Activated T-helper 2 cell treated with anti-CD3 and anti-CD28 coated beads, Interferon-gamma antibody, Interleukin-2, Interleukin-4, amounts not matched to agents 10 μg/mL and 5 μg/mL and 100 μg/mL, durations not matched to agents 14 hours and 24 hours and 36 hours (primary cell): Measurements from ENCODE around the gene THEMIS2. TPM values are rescaled to one million over a fixed set of nuclear protein-coding genes. Genes with fewer than 3 reads are reported as not detected.
"Not testable (repeated sequence)": the region's sequence is repeated elsewhere in the genome, so short reads cannot be mapped to it uniquely, and the experiment has no call there.

Experiments
- DNase-seq: peaks from one replicate; pipeline ENCODE4 v3.0.0; 2021; ENCODE audit warnings: low spot score
- H3K27ac Mint-ChIP-seq: one replicate; pipeline ENCODE4 v1.8.0; 2021; ENCODE audit warnings: mixed read lengths
- H3K27me3 Mint-ChIP-seq: one replicate; pipeline ENCODE4 v1.8.0; 2021; ENCODE audit warnings: low read depth, mixed read lengths
- H3K36me3 Mint-ChIP-seq: one replicate; pipeline ENCODE4 v1.8.0; 2021; ENCODE audit warnings: low read depth, mixed read lengths
- H3K4me1 Mint-ChIP-seq: one replicate; pipeline ENCODE4 v1.8.0; 2021; ENCODE audit warnings: low read depth, mixed read lengths
- H3K4me3 Mint-ChIP-seq: one replicate; pipeline ENCODE4 v1.8.0; 2021; ENCODE audit warnings: low read depth, mild to moderate bottlenecking, moderate library complexity, mixed read lengths
- H3K9me3 Mint-ChIP-seq: one replicate; pipeline ENCODE4 v1.8.0; 2021; ENCODE audit warnings: mixed read lengths
- intact Hi-C: fragments of 100-400 bp; cut with micrococcal nuclease; formaldehyde crosslinking; loops from one replicate; pipeline ENCODE4 v1.15.1; 2023
- total RNA-seq: library from RNA; stranded (reverse); gene quantifications from 2 replicates; pipeline ENCODE4 v1.2.3, GENCODE V29; 2022

Gene THEMIS2
- total RNA-seq, 1 donor from 2014 or later: 29.1 TPM

DNA sequence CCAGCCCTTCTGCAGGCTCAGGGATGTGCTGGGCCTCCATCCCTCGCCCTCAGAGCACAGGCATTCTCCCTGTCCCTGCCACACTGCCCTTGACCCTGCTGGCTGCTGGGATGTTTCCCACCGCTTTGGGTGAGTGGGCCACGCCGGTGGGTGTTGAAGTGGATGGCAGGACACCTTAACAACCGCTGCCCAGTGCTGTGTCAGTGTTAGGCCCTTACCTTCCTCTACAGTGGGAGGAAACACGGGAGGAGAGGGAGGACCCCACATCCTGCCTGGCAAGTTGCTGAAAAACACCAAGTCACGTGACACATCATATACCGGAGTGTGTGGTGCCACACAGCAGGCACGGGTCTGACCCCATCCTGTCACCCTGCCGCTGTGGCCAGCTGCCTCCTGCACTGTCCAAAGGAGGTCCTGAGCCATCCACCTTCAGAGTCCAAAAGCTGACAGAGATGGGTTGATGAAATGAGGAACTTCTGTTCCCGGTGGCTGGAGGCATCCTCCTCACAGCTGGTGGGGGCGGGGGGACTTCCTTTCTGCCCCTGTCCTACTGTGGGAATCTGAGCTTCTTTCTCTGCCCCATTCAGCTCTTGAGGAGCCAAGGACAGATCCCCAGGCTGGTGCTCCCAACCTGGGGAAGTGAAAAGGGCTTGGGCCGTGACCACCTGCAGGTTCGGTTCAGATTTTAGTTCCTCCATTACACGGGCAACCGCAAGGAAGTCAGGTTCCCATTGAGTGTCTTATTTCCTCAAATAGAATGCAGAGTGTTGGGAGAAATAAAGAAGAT, 3.2 kb upstream of the THEMIS2 start:
- Mint-ChIP-seq H3K27ac (peak overlapping the region; percentile 84), H3K36me3 (no peaks in the 10 kb centered on the region), H3K4me3 (peak overlapping the region; percentile 47), H3K4me1 (peaks cover 30% of the 10 kb centered on the region), H3K27me3 (no peaks in the 10 kb centered on the region), H3K9me3 (no peaks in the 10 kb centered on the region)
- intact Hi-C loops: loop anchor here (10.0 kb wide), 1 partner anchor 216 kb away; the partner anchor contains the start of gene EYA3
- DNase-seq: peak; percentile 60

DNA sequence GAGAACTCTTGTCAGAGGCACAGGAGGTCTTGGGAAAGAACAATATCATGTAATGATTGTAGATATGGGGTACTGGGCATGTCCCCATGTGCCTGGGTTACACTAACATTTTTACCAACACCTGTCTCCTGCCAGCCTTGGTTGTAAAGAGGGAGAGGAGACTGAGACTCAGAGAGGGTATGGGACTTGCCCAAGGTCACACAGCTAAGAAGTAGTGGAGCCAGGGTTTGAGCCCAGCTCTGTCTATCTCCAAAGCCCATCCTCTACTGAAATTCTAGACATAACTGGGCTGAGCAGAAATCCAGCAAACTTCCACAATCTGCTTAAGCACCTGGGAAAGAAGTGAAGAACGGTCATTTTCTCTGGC, 2.6 kb upstream of the THEMIS2 start:
- peaks cover 25% of the 10 kb centered on the region for H3K4me1 Mint-ChIP-seq
- peak overlapping the region; percentile 47 for H3K4me3 Mint-ChIP-seq
- DNase-seq: no peak
- intact Hi-C loops: loop anchor here (10.0 kb wide), 1 partner anchor 215 kb away; the partner anchor contains the start of gene EYA3
- no peaks in the 10 kb centered on the region for H3K27me3 Mint-ChIP-seq
- H3K27ac Mint-ChIP-seq: peak overlapping the region; percentile 84
- H3K36me3 Mint-ChIP-seq: peaks cover under 1% of the 10 kb centered on the region
- no peaks in the 10 kb centered on the region for H3K9me3 Mint-ChIP-seq

DNA sequence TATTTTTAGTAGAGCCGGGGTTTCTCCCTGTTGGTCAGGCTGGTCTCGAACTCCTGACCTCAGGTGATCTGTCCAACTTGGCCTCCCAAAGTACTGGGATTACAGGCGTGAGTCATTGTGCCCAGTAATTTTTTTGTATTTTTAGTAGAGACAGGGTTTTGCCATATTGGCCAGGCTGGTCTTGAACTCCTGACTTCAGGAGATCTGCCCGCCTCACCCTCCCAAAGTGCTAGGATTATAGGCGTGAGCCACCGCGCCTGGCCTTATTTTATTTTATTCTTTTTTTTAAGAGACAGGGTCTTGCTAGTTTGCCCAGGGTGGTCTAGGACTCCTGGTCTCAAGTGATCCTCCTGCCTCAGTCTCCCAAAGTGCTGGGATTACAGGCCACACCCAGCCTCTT, 1.3 kb upstream of the THEMIS2 start:
- DNase-seq, H3K27me3 Mint-ChIP-seq, H3K9me3 Mint-ChIP-seq, H3K4me3 Mint-ChIP-seq, H3K36me3 Mint-ChIP-seq, H3K27ac Mint-ChIP-seq, intact Hi-C loops: not testable (repeated sequence)
- H3K4me1 Mint-ChIP-seq: peaks cover 26% of the 10 kb centered on the region

- peaks cover 23% of the 10 kb centered on the region for H3K36me3 Mint-ChIP-seq
- H3K4me1 Mint-ChIP-seq: peaks cover 27% of the 10 kb centered on the region
- no peaks in the 10 kb centered on the region for H3K27me3 Mint-ChIP-seq
- H3K27ac Mint-ChIP-seq: peak overlapping the region; percentile 76
- H3K4me3 Mint-ChIP-seq: peak overlapping the region; percentile 94
- H3K9me3 Mint-ChIP-seq: no peaks in the 10 kb centered on the region
- DNase-seq: no peak
- intact Hi-C loops: loop anchor here (2.0 kb wide), 1 partner anchor 14 kb away; no protein-coding TSS in a partner anchor
Measured at GRCh38 chr1:27872802-27873551, 633 bp downstream of the THEMIS2 start.

- peaks cover 22% of the 10 kb centered on the region for H3K4me1 Mint-ChIP-seq
- intact Hi-C loops: loop anchor here (2.0 kb wide), 1 partner anchor 13 kb away; no protein-coding TSS in a partner anchor
- no peaks in the 10 kb centered on the region for H3K9me3 Mint-ChIP-seq
- peak overlapping the region; percentile 94 for H3K4me3 Mint-ChIP-seq
- H3K27ac Mint-ChIP-seq: peak overlapping the region; percentile 4
- H3K36me3 Mint-ChIP-seq: peaks cover 30% of the 10 kb centered on the region
- no peaks in the 10 kb centered on the region for H3K27me3 Mint-ChIP-seq
- no peak for DNase-seq
Measured at GRCh38 chr1:27873671-27874384, 1.5 kb downstream of the THEMIS2 start.

- no peak for DNase-seq
- H3K27me3 Mint-ChIP-seq: no peaks in the 10 kb centered on the region
- H3K4me1 Mint-ChIP-seq: peaks cover 17% of the 10 kb centered on the region
- no peaks in the 10 kb centered on the region for H3K9me3 Mint-ChIP-seq
- no peak overlapping the region for H3K4me3 Mint-ChIP-seq
- H3K27ac Mint-ChIP-seq: no peak overlapping the region
- H3K36me3 Mint-ChIP-seq: peaks cover 46% of the 10 kb centered on the region
- intact Hi-C loops: no loop called here
Measured at GRCh38 chr1:27876341-27877114, 4.2 kb downstream of the THEMIS2 start.

DNA sequence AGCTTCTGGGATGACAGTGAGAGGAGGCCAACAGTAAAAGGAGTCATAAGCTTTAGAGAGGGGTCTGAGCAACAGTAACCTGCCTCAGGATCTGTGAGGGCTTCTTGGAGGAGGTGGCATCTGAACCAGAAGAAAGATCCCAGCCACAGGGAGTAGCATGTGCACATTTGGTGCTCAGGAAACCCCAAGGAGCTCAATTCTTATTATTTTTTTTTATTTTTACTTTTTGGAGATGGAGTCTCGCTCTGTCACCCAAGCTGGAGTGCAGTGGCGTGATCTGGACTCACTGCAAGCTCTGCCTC, 4.7 kb downstream of the THEMIS2 start:
- H3K36me3 Mint-ChIP-seq: peaks cover 49% of the 10 kb centered on the region
- no peaks in the 10 kb centered on the region for H3K27me3 Mint-ChIP-seq
- intact Hi-C loops: no loop called here
- DNase-seq: no peak
- no peak overlapping the region for H3K27ac Mint-ChIP-seq
- H3K4me1 Mint-ChIP-seq: peaks cover 17% of the 10 kb centered on the region
- no peaks in the 10 kb centered on the region for H3K9me3 Mint-ChIP-seq
- no peak overlapping the region for H3K4me3 Mint-ChIP-seq

- Mint-ChIP-seq H3K9me3 (no peaks in the 10 kb centered on the region), H3K4me1 (peaks cover 15% of the 10 kb centered on the region), H3K27me3 (no peaks in the 10 kb centered on the region), H3K27ac (peak overlapping the region; percentile 8), H3K4me3 (no peak overlapping the region), H3K36me3 (peaks cover 58% of the 10 kb centered on the region)
- no peak for DNase-seq
- intact Hi-C loops: no loop called here
Measured at GRCh38 chr1:27878039-27878438, 5.7 kb downstream of the THEMIS2 start.

- intact Hi-C loops: no loop called here
- peaks cover 66% of the 10 kb centered on the region for H3K36me3 Mint-ChIP-seq
- peaks cover 18% of the 10 kb centered on the region for H3K4me1 Mint-ChIP-seq
- no peak for DNase-seq
- H3K4me3 Mint-ChIP-seq: no peak overlapping the region
- H3K27ac Mint-ChIP-seq: no peak overlapping the region
- no peaks in the 10 kb centered on the region for H3K27me3 Mint-ChIP-seq
- H3K9me3 Mint-ChIP-seq: no peaks in the 10 kb centered on the region
Measured at GRCh38 chr1:27878787-27879335, 6.5 kb downstream of the THEMIS2 start.

- Mint-ChIP-seq H3K27ac (no peak overlapping the region), H3K4me3 (no peak overlapping the region), H3K36me3 (peaks cover 73% of the 10 kb centered on the region), H3K9me3 (no peaks in the 10 kb centered on the region), H3K4me1 (peaks cover 25% of the 10 kb centered on the region), H3K27me3 (no peaks in the 10 kb centered on the region)
- no peak for DNase-seq
- intact Hi-C loops: no loop called here
Measured at GRCh38 chr1:27879374-27880082, 7.2 kb downstream of the THEMIS2 start.

DNA sequence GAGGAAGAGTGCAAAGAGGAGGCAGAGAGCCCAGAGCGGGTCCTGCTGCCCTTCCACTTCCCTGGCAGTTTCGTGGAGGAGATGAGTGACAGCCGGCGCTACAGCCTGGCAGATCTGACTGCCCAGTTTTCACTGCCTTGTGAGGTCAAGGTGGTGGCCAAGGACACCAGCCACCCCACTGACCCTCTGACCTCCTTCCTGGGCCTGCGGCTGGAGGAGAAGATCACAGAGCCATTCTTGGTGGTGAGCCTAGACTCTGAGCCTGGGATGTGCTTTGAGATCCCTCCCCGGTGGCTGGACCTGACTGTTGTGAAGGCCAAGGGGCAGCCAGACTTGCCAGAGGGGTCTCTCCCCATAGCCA, 10.2 kb downstream of the THEMIS2 start:
- Mint-ChIP-seq H3K4me3 (no peak overlapping the region), H3K27me3 (no peaks in the 10 kb centered on the region), H3K36me3 (peaks cover 85% of the 10 kb centered on the region), H3K9me3 (no peaks in the 10 kb centered on the region), H3K4me1 (peaks cover 48% of the 10 kb centered on the region), H3K27ac (peak overlapping the region; percentile 26)
- no peak for DNase-seq
- intact Hi-C loops: no loop called here

DNA sequence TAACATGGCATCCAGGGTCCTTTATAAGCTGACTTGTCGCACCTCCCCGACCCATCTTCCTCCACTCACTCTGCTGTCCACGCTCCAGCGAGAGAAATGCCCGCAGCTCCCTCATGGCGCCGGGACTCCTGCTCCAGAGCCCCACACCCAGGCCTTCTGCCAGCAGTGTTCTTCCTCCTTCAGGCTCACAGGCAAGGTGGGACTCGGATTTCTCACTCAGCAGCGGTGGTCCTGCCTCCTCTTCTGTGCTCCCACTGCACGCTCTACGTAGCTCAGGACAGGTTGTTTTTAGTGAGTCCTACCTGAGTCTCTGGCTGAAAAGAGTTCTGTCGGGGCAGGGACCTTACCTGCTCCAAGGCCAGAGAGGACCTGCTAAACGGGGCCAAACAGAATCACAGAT, 11.2 kb downstream of the THEMIS2 start:
- intact Hi-C loops: no loop called here
- Mint-ChIP-seq H3K9me3 (no peaks in the 10 kb centered on the region), H3K4me3 (no peak overlapping the region), H3K36me3 (peaks cover 78% of the 10 kb centered on the region), H3K27me3 (no peaks in the 10 kb centered on the region), H3K4me1 (peaks cover 50% of the 10 kb centered on the region), H3K27ac (peak overlapping the region; percentile 18)
- DNase-seq: no peak
